GM12878 (cell line): Measurements from ENCODE around the gene RHAG. TPM values are rescaled to one million over a fixed set of nuclear protein-coding genes. Genes with fewer than 3 reads are reported as not detected.

Experiments used
- ATAC-seq: fragments of 200-7000 bp; cut with Tn5 transposase; 3 replicates; pipeline ENCODE4 v1.9.1; 2020; ENCODE audit warnings: mild to moderate bottlenecking, moderate library complexity
- BruUV-seq: library from RNA; stranded (reverse); fragments of 400-500 nt; replicated peaks from 2 replicates; lab custom pipeline; 2021; lab: Mats Ljungman, UMichigan
- CTCF ChIA-PET: fragments of 300-600 bp; sonication (Branson Sonifier 250); formaldehyde crosslinking; extraction: SDS; loops from one replicate; lab custom pipeline; 2021; ENCODE audit warnings: inconsistent platforms; lab: Yijun Ruan, JAX
- POLR2A ChIA-PET: fragments of 350-600 bp; formaldehyde crosslinking; extraction: SDS; loops from one replicate; lab custom pipeline; 2021; ENCODE audit warnings: inconsistent platforms; lab: Charles Lee
- RAD21 ChIA-PET: fragments of 300-600 bp; sonication (Branson Sonifier 250); formaldehyde crosslinking; loops from one replicate; lab custom pipeline; 2023; ENCODE audit warnings: antibody characterized with exemption; ENCODE audit not compliant: unreplicated experiment; lab: Charles Lee
- SMC1A ChIA-PET: fragments of 300-600 bp; sonication (Branson Sonifier 250); formaldehyde crosslinking; loops from one replicate; lab custom pipeline; 2023; ENCODE audit not compliant: unreplicated experiment, uncharacterized antibody; lab: Charles Lee
- DNase-seq: peaks from one replicate; pipeline ENCODE4 v3.0.0-alpha.2; 2011; ENCODE audit warnings: low read depth, low spot score
- FAIRE-seq: peaks from 3 replicates; lab custom pipeline; 2011; peaks lifted over from hg19 to GRCh38; lab: Jason Lieb, UNC
- H2AFZ ChIP-seq: 2 replicates; pipeline ENCODE4 v1.6.0; 2011; ENCODE audit warnings: low read depth, low read length, control low read depth; ENCODE audit not compliant: control insufficient read depth
- H3K27ac ChIP-seq: 2 replicates; pipeline ENCODE4 v1.5.1; 2011; ENCODE audit warnings: control low read depth; ENCODE audit not compliant: control insufficient read depth, insufficient read depth
- H3K27me3 ChIP-seq, 2 experiments: replicated peaks in 1 of 2; 2 replicates each; pipeline versions ENCODE4 v1.6.0 to v1.6.1; 2011; ENCODE audit warnings: low read length in 1 of 2; ENCODE audit not compliant: control insufficient read depth in 2 of 2, insufficient read depth in 2 of 2
- H3K36me3 ChIP-seq, 2 experiments: 2 replicates each; pipeline ENCODE4 v1.5.1; 2011; ENCODE audit warnings: low read length in 1 of 2; ENCODE audit not compliant: control insufficient read depth in 2 of 2, insufficient read depth in 2 of 2
- H3K4me1 ChIP-seq: 2 replicates; pipeline ENCODE4 v1.6.1; 2011; ENCODE audit warnings: mild to moderate bottlenecking, low read length, moderate library complexity, mixed read lengths; ENCODE audit not compliant: control insufficient read depth, insufficient read depth
- H3K4me2 ChIP-seq: 2 replicates; pipeline ENCODE4 v1.6.0; 2011; ENCODE audit warnings: control low read depth; ENCODE audit not compliant: control insufficient read depth, insufficient read depth
- H3K4me3 ChIP-seq: fragments of 200-600 bp; sonication (generic); 2 replicates; pipeline ENCODE4 v1.5.1; 2016
- H3K79me2 ChIP-seq: 2 replicates; pipeline ENCODE4 v1.6.0; 2011; ENCODE audit warnings: low read length; ENCODE audit not compliant: control insufficient read depth, insufficient read depth
- H3K9ac ChIP-seq: 2 replicates; pipeline ENCODE4 v1.8.0; 2011; ENCODE audit warnings: low read length, control low read depth, mixed read lengths; ENCODE audit not compliant: control insufficient read depth, insufficient read depth
- H3K9me3 ChIP-seq: replicated peaks from 3 replicates; pipeline ENCODE4 v1.5.1; 2011; ENCODE audit warnings: mild to moderate bottlenecking, low read length; ENCODE audit not compliant: control insufficient read depth, insufficient read depth
- H4K20me1 ChIP-seq: 2 replicates; pipeline ENCODE4 v1.6.0; 2011; ENCODE audit not compliant: control insufficient read depth, insufficient read depth
- ATF7 ChIP-seq: fragments of 450-650 bp; IDR thresholded peaks from 2 replicates; pipeline ENCODE4 v1.6.1; 2016; ENCODE audit warnings: low read depth, mild to moderate bottlenecking
- HCFC1 ChIP-seq: fragments of 150-350 bp; IDR thresholded peaks from 2 replicates; pipeline ENCODE4 v1.6.1; 2014; ENCODE audit warnings: low read length
- MEF2A ChIP-seq: IDR thresholded peaks from 2 replicates; pipeline ENCODE4 v1.6.1; 2011; ENCODE audit warnings: low read depth, mild to moderate bottlenecking, low read length, moderate library complexity; ENCODE audit not compliant: insufficient read depth
- WGBS: methylation state at CpG from one replicate; pipeline ENCODE4 v1.1.6; 2016; ENCODE audit warnings: low lambda C conversion rate; ENCODE audit not compliant: insufficient replicate concordance, insufficient coverage; ENCODE audit errors: missing lambda C conversion rate; 5-methylcytosine and 5-hydroxymethylcytosine counted together
- in situ Hi-C: fragments of 300-500 bp; cut with MboI; formaldehyde crosslinking; loops from 9 replicates; pipeline ENCODE4 v1.14.3; 2018; ENCODE audit warnings: mixed read lengths
- intact Hi-C: fragments of 100-400 bp; cut with micrococcal nuclease; formaldehyde crosslinking; loops from one replicate; pipeline ENCODE4 v1.14.2; 2022; ENCODE audit not compliant: unreplicated experiment
- polyA plus RNA-seq, 11 experiments: library from polyadenylated mRNA; depleted of rRNA in 4 of 11; unstranded in 6 of 11; stranded (reverse) in 5 of 11; fragments of >200 nt; fragmentation: Nextera tagmentation in 4 of 11; fragmentation: Illumina TruSeq in 1 of 11; extraction: Ambion mirVana in 4 of 11; extraction: Trizol in 1 of 11; gene quantifications; 1 replicate in 1 of 11; 2 replicates in 10 of 11; pipeline versions ENCODE4 v1.2.1 to v1.2.3, GENCODE V29; 2011 to 2016; ENCODE audit warnings: inconsistent platforms in 2 of 11, missing spikeins in 2 of 11, low read depth in 1 of 11
- total RNA-seq, 4 experiments: library from RNA; depleted of rRNA in 3 of 4; stranded (reverse); fragments of >200 nt in 3 of 4; fragmentation: Illumina TruSeq in 1 of 4; extraction: Trizol in 1 of 4; gene quantifications; 2 replicates each; pipeline versions ENCODE4 v1.2.1 to v1.2.3, GENCODE V29; 2013 to 2021

The RHAG gene
- total and polyA plus RNA-seq, 10 of the 15 experiments (the other 5 are each of a cell fraction or from before 2014, with no cell fraction given): 0.06 to 0.18 (median 0.10) TPM; not detected in 6

DNA sequence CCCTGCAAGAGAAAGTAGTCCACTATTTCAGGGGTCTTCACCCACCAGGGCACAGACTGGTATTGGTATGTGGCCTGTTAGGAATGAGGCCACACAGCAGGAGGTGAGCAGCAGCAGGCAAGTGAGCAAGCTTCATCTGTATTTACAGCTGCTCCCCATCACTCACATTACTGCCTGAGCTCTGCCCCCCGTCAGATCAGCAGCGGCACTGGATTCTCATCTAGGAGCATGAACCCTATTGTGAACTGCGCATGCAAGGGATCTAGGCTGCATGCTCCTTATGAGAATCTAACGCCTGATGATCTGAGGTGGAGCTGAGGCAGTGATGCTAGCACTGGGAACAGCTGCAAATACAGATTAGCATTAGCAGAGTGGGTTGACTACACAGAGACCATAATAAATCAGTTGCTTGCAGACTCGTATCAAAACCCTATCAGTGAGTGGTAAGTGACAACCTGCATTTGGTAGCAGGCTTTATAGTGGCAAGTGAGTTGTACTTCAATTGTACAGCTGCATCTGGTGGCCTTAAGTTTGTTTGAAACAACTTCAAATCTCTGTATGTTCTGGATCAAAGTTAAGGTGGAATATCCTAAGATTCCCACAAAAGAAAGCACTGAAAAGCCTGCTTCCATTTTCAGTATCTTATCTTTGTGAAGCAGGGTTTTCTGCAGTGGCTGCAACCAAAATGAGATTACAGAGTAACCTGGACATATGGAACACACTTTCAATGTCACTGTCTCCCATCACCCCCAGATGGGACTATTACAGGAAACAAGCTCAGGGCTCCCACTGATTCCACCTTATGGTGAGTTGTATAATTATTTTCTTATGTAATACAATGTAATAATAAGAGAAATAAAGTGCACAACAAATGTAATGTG lies 73.4 kb downstream of the RHAG start:
- intact Hi-C loops (no loop called here), in situ Hi-C loops (no loop called here)
- no peak overlapping the region for H3K27ac ChIP-seq
- ChIA-PET RAD21 (interaction anchor here (1.3 kb wide), 1 partner anchor 12 kb away, joined by 3 read pairs; no protein-coding TSS in a partner anchor), SMC1A (no interaction called here), CTCF (no interaction called here), POLR2A (interaction anchor here (0.6 kb wide), 1 partner anchor 9 kb away, joined by 4 read pairs; no protein-coding TSS in a partner anchor)
- no peak for FAIRE-seq
- no peaks in the 10 kb centered on the region for H3K36me3 ChIP-seq
- no peaks in the 10 kb centered on the region for H3K79me2 ChIP-seq
- no peak for TF ChIP-seq MEF2A
- no peak for ATAC-seq
- no peak for DNase-seq
- WGBS: 25% methylated on average over 5 of the region's 5 CpGs
- H2AFZ ChIP-seq: no peak overlapping the region
- H3K4me2 ChIP-seq: no peak overlapping the region
- H3K4me1 ChIP-seq: no peaks in the 10 kb centered on the region
- no peaks in the 10 kb centered on the region for H3K27me3 ChIP-seq
- H3K9me3 ChIP-seq: no peaks in the 10 kb centered on the region
- no TSS peak for BruUV-seq
- no peaks in the 10 kb centered on the region for H4K20me1 ChIP-seq
- H3K9ac ChIP-seq: no peak overlapping the region
- H3K4me3 ChIP-seq: no peak overlapping the region

- SMC1A ChIA-PET: no interaction called here
Measured at GRCh38 chr6:49558238-49558637, 78.4 kb downstream of the RHAG start.

More at GRCh38 chr6:49558238-49558637, 78.4 kb downstream of the RHAG start:
- ChIA-PET RAD21 (no interaction called here), POLR2A (no interaction called here), CTCF (interaction anchor here (1.5 kb wide), 1 partner anchor 26 kb away, joined by 6 read pairs; no protein-coding TSS in a partner anchor)
- FAIRE-seq (no peak), ATAC-seq (no peak), DNase-seq (no peak)
- Histone ChIP-seq H2AFZ (no peak overlapping the region), H3K4me1 (no peaks in the 10 kb centered on the region), H3K9me3 (no peaks in the 10 kb centered on the region), H3K4me3 (no peak overlapping the region), H3K36me3 (no peaks in the 10 kb centered on the region), H4K20me1 (no peaks in the 10 kb centered on the region), H3K9ac (no peak overlapping the region), H3K4me2 (no peak overlapping the region), H3K27ac (no peak overlapping the region), H3K79me2 (no peaks in the 10 kb centered on the region), H3K27me3 (no peaks in the 10 kb centered on the region)
- intact Hi-C loops: no loop called here
- in situ Hi-C loops: no loop called here
- no TSS peak for BruUV-seq
- no peak for TF ChIP-seq ATF7
- TF ChIP-seq HCFC1: no peak
